OCI-LY1 (cell line): ENCODE measurements around the gene KCNE4.

ENCODE experiments used
- H2AFZ ChIP-seq: fragments of 200-600 bp; sonication (generic), shearing (Covaris generic); 2 replicates; pipeline ENCODE4 v1.6.0; 2014; ENCODE audit warnings: antibody characterized with exemption, mild to moderate bottlenecking, low read length
- H3F3A ChIP-seq: fragments of 200-600 bp; sonication (generic), shearing (Covaris generic); 2 replicates; pipeline ENCODE4 v1.6.0; 2014; ENCODE audit warnings: mild to moderate bottlenecking, antibody characterized with exemption, low read length, moderate library complexity; ENCODE audit not compliant: insufficient read depth
- H3K27ac ChIP-seq: fragments of 200-600 bp; sonication (generic); 2 replicates; pipeline ENCODE4 v1.5.1; 2014; ENCODE audit warnings: low read length, mixed run types, mild to moderate bottlenecking, low read depth; ENCODE audit not compliant: poor library complexity, severe bottlenecking
- H3K27me3 ChIP-seq: fragments of 200-600 bp; sonication (generic); 2 replicates; pipeline ENCODE4 v1.6.0; 2014; ENCODE audit warnings: antibody characterized with exemption, mild to moderate bottlenecking, low read length, moderate library complexity; ENCODE audit not compliant: insufficient read depth
- H3K36me3 ChIP-seq: fragments of 200-600 bp; sonication (generic); 2 replicates; pipeline ENCODE4 v1.6.1; 2014; ENCODE audit warnings: mild to moderate bottlenecking, antibody characterized with exemption, low read length, moderate library complexity, mixed read lengths; ENCODE audit not compliant: insufficient read depth
- H3K4me1 ChIP-seq: fragments of 200-600 bp; sonication (generic); 2 replicates; pipeline ENCODE4 v1.5.1; 2014; ENCODE audit warnings: mild to moderate bottlenecking, low read length, moderate library complexity; ENCODE audit not compliant: insufficient read depth, severe bottlenecking
- H3K4me2 ChIP-seq: fragments of 200-600 bp; sonication (generic), shearing (Covaris generic); 2 replicates; pipeline ENCODE4 v1.6.1; 2014; ENCODE audit warnings: low read length
- H3K4me3 ChIP-seq: fragments of 200-600 bp; sonication (generic); 2 replicates; pipeline ENCODE4 v1.5.1; 2014; ENCODE audit warnings: low read length, low read depth, mild to moderate bottlenecking, mixed read lengths; ENCODE audit not compliant: poor library complexity, severe bottlenecking
- H3K79me2 ChIP-seq: fragments of 200-600 bp; shearing (Covaris generic); 2 replicates; pipeline ENCODE4 v1.6.1; 2016; ENCODE audit warnings: mixed run types, low read length, mixed read lengths; ENCODE audit not compliant: insufficient read depth
- H3K9ac ChIP-seq: fragments of 200-600 bp; sonication (generic), shearing (Covaris generic); 2 replicates; pipeline ENCODE4 v1.6.1; 2014; ENCODE audit warnings: mild to moderate bottlenecking, low read length, mixed read lengths
- H3K9me2 ChIP-seq: fragments of 200-600 bp; sonication (generic), shearing (Covaris generic); 2 replicates; pipeline ENCODE4 v1.6.1; 2014; ENCODE audit warnings: low read depth, mild to moderate bottlenecking, low read length, mixed read lengths
- H3K9me3 ChIP-seq: fragments of 200-600 bp; shearing (Covaris generic); 2 replicates; pipeline ENCODE4 v1.6.1; 2014; ENCODE audit warnings: low read length, mixed read lengths
- H4K20me1 ChIP-seq: fragments of 200-600 bp; sonication (generic), shearing (Covaris generic); 2 replicates; pipeline ENCODE4 v1.6.0; 2016; ENCODE audit warnings: mild to moderate bottlenecking, low read length; ENCODE audit not compliant: insufficient read depth
- CTCF ChIP-seq: fragments of 200-600 bp; sonication (generic), shearing (Covaris generic); IDR thresholded peaks from 2 replicates; pipeline ENCODE4 v1.5.1; 2017; ENCODE audit warnings: mild to moderate bottlenecking, antibody characterized with exemption, low read length, moderate library complexity, mixed read lengths
- EZH2 ChIP-seq: fragments of 200-600 bp; sonication (generic), shearing (Covaris generic); IDR thresholded peaks from 2 replicates; pipeline ENCODE4 v1.8.0; 2017; ENCODE audit warnings: borderline replicate concordance, mixed run types, mild to moderate bottlenecking, antibody characterized with exemption, low read length, moderate library complexity, mixed read lengths

The KCNE4 gene

GRCh38 chr2:223082706-223083105 lies 30.7 kb downstream of the KCNE4 start:
- H3F3A ChIP-seq: no peaks in the 10 kb centered on the region
- no peak overlapping the region for H3K9ac ChIP-seq
- H3K36me3 ChIP-seq: no peaks in the 10 kb centered on the region
- H3K27ac ChIP-seq: no peak overlapping the region
- H4K20me1 ChIP-seq: no peaks in the 10 kb centered on the region
- TF ChIP-seq CTCF (no peak), EZH2 (no peak)
- H3K27me3 ChIP-seq: no peaks in the 10 kb centered on the region
- H2AFZ ChIP-seq: no peak overlapping the region
- no peaks in the 10 kb centered on the region for H3K79me2 ChIP-seq
- no peaks in the 10 kb centered on the region for H3K9me3 ChIP-seq
- no peak overlapping the region for H3K4me2 ChIP-seq
- no peaks in the 10 kb centered on the region for H3K9me2 ChIP-seq
- H3K4me3 ChIP-seq: no peak overlapping the region
- no peaks in the 10 kb centered on the region for H3K4me1 ChIP-seq

GRCh38 chr2:223083402-223084070 lies 31.5 kb downstream of the KCNE4 start:
- Histone ChIP-seq H3K4me3 (no peak overlapping the region), H4K20me1 (no peaks in the 10 kb centered on the region), H3K79me2 (no peaks in the 10 kb centered on the region), H3K4me2 (no peak overlapping the region), H3K9ac (no peak overlapping the region), H3K9me2 (no peaks in the 10 kb centered on the region), H3K27ac (no peak overlapping the region), H3K9me3 (no peaks in the 10 kb centered on the region), H3K4me1 (no peaks in the 10 kb centered on the region), H3F3A (no peaks in the 10 kb centered on the region), H3K36me3 (no peaks in the 10 kb centered on the region), H2AFZ (no peak overlapping the region), H3K27me3 (no peaks in the 10 kb centered on the region)
- no peak for TF ChIP-seq EZH2
- TF ChIP-seq CTCF: no peak

DNA sequence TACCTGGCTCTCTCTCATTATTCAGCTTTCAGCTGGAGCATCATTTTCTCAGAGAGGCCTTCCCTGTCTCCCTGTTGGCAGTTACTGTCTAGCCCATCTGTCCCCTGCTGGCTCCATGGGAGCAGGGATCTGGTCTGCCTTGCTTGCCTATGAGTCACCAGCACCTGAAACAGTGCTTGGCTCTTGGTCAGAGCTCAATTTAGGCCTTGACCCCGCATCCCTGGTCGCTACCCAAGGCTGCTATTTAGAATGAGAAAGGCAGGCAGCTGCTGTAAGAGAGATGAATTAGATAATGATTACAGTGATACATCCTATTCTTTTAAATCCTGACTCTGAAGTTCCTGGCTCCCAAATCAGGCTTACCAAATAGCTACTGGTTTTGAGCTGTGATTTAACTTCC lies 32.9 kb downstream of the KCNE4 start:
- H3K79me2 ChIP-seq: no peaks in the 10 kb centered on the region
- no peaks in the 10 kb centered on the region for H3K36me3 ChIP-seq
- no peaks in the 10 kb centered on the region for H3K9me3 ChIP-seq
- no peak overlapping the region for H3K9ac ChIP-seq
- no peak overlapping the region for H3K4me3 ChIP-seq
- H2AFZ ChIP-seq: no peak overlapping the region
- no peak overlapping the region for H3K4me2 ChIP-seq
- H3K27me3 ChIP-seq: no peaks in the 10 kb centered on the region
- TF ChIP-seq EZH2: no peak
- TF ChIP-seq CTCF: no peak
- no peaks in the 10 kb centered on the region for H3F3A ChIP-seq
- H4K20me1 ChIP-seq: no peaks in the 10 kb centered on the region
- no peaks in the 10 kb centered on the region for H3K4me1 ChIP-seq
- no peaks in the 10 kb centered on the region for H3K9me2 ChIP-seq
- H3K27ac ChIP-seq: no peak overlapping the region
